ENCODE results near the gene CD19. TPM values are rescaled to one million over a fixed set of nuclear protein-coding genes. Genes with fewer than 3 reads are reported as not detected.
"Not testable (repeated sequence)": the region's sequence is repeated elsewhere in the genome, so short reads cannot be mapped to it uniquely, and the experiment has no call there.

Gene CD19
- total RNA-seq, 4 donors from 2014 or later, result 1.5 TPM; not detected in 3

DNA sequence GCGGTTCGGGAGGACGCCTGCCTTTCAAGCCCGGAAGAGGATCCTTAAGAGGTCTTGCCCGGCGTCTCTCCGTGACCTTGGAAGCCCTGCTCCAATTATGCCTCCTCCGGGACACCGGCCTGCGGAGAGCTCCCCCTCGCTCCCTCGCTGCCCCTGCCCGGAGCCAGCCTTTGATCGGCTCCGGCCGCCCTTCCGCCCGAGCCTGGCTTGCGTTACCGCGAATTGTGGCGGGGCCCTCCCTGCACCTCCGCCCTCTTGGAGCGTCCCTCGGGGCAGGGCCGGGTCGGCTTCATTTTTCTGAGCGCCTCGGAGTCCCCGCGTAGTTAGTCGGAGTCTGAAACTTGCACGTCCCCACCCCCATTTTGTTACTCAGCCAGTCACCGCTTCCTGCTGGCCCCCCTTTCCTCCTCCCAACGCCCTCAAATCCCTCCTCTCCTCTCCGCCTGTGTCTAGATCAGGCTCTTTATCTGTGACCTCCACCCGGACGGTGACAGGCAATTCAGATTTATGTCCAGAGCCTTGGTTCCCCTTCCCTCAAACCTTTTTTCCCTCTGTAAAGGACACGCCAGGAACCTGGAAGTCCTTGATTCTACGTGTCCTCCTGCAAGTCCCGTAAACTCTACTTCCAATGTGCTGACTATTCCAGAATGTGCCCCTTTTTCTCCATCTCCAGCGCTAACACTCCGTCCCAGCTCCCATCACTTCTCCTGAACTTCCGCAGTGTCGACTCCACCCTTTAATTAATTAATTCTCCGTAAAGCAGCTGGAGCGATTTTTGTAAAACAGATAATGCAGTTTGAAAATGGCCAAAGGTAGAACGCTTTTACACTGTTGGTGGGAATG lies 6.2 kb upstream of the CD19 start:
- H3K36me3 ChIP-seq, result no peaks in the 10 kb centered on the region
- peak overlapping the region; percentile 83 to 92 for H3K4me3 ChIP-seq
- peaks cover 0 to 7% of the 10 kb centered on the region in 2 donors for H3K4me1 ChIP-seq
- DNase-seq, result peak; percentile 73 to 77
- peak overlapping the region; percentile 89 to 91 for H3K27ac ChIP-seq
- H3K27me3 ChIP-seq, result no peaks in the 10 kb centered on the region
- no peaks in the 10 kb centered on the region for H3K9me3 ChIP-seq
- TF ChIP-seq, protein P1, sequence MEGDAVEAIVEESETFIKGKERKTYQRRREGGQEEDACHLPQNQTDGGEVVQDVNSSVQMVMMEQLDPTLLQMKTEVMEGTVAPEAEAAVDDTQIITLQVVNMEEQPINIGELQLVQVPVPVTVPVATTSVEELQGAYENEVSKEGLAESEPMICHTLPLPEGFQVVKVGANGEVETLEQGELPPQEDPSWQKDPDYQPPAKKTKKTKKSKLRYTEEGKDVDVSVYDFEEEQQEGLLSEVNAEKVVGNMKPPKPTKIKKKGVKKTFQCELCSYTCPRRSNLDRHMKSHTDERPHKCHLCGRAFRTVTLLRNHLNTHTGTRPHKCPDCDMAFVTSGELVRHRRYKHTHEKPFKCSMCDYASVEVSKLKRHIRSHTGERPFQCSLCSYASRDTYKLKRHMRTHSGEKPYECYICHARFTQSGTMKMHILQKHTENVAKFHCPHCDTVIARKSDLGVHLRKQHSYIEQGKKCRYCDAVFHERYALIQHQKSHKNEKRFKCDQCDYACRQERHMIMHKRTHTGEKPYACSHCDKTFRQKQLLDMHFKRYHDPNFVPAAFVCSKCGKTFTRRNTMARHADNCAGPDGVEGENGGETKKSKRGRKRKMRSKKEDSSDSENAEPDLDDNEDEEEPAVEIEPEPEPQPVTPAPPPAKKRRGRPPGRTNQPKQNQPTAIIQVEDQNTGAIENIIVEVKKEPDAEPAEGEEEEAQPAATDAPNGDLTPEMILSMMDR (IDR thresholded peaks at IDR 0.05), result no peak
- TF ChIP-seq POLR2A (IDR thresholded peaks at IDR 0.05), result peak in 1 of 2 donors; percentile 30
- intact Hi-C loops (cut with DNase I; ENCODE audit: low total_unique reads), result loop anchor here (10.0 kb wide), 1 partner anchor 51 kb away; the partner anchor contains the start of gene ATP2A1

DNA sequence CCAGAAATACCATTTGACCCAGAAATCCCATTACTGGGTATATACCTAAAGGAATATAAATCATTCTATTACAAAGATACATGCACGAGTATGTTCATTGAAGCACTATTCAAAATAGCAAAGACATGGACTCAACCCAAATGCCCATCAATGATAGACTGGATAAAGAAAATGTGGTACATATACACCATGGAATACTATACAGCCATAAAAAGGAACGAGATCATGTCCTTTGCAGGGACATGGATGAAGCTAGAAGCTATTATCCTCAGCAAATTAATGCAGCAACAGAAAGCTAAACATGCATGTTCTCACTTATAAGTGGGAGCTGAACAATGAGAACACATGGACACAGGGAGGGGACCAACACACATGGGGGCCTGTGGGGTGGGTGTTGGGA lies 5.5 kb upstream of the CD19 start:
- H3K36me3 ChIP-seq, DNase-seq, H3K27me3 ChIP-seq, H3K4me3 ChIP-seq, H3K4me1 ChIP-seq, H3K9me3 ChIP-seq: not testable (repeated sequence)
- peak overlapping the region in 1 of 2 donors; percentile 89 for H3K27ac ChIP-seq
- intact Hi-C loops (cut with DNase I; ENCODE audit: low total_unique reads), result loop anchor here (10.0 kb wide), 1 partner anchor 51 kb away; the partner anchor contains the start of gene ATP2A1

DNA sequence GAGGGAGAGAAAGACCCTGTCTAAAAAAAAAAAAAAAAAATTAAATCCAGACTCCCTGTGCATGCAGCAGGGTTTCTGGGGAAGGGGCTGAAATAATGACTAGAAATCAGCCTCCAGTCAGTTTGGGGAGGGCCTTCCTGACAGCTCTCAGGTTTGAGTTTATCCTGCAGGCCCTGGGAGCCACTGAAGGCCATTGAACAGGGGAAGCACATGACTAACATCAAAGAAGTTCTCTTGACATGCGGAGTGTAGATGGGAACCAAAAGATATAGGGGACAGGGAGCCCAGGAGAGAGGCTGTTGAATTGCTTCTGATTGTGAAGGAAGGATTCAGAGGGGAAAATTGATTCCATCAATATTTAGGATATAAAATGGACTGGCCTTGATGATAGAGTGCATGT lies 4.0 kb upstream of the CD19 start:
- no peak overlapping the region for H3K4me3 ChIP-seq
- intact Hi-C loops (cut with DNase I; ENCODE audit: low total_unique reads), result loop anchor here (10.0 kb wide), 1 partner anchor 53 kb away; the partner anchor contains the start of gene ATP2A1
- DNase-seq, result no peak
- no peak for TF ChIP-seq POLR2A (IDR thresholded peaks at IDR 0.05)
- TF ChIP-seq, protein P1 (IDR thresholded peaks at IDR 0.05), result no peak
- H3K27ac ChIP-seq, result no peak overlapping the region
- no peaks in the 10 kb centered on the region for H3K27me3 ChIP-seq
- H3K36me3 ChIP-seq, result no peaks in the 10 kb centered on the region
- no peaks in the 10 kb centered on the region for H3K9me3 ChIP-seq
- peaks cover 0 to 7% of the 10 kb centered on the region in 2 donors for H3K4me1 ChIP-seq

DNA sequence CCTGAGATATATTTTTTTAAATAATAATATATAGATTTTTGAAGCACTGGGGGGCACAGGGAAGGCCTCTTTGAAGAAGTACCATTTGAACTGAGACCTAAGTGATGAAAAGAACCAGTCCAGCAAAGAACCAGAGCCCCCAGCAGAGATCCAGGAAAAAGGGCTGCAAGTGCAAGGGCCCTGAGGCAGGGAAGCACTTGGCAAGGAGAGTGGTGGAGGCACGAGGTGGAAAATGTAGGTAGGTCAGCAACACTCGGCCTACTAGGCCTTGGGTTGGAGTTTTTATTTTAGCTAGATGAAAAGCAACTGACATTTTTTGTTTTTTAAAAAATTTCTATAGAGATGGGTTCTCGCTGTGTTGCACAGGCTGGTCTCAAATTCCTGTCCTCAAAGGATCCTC lies 1.6 kb upstream of the CD19 start:
- H3K27ac ChIP-seq, result no peak overlapping the region
- no peak for DNase-seq
- H3K27me3 ChIP-seq, result no peaks in the 10 kb centered on the region
- no peak for TF ChIP-seq POLR2A (IDR thresholded peaks at IDR 0.05)
- TF ChIP-seq, protein P1 (IDR thresholded peaks at IDR 0.05), result no peak
- H3K4me1 ChIP-seq, result no peaks in the 10 kb centered on the region
- no peaks in the 10 kb centered on the region for H3K36me3 ChIP-seq
- H3K4me3 ChIP-seq, result no peak overlapping the region
- H3K9me3 ChIP-seq, result no peaks in the 10 kb centered on the region
- intact Hi-C loops (cut with DNase I; ENCODE audit: low total_unique reads), result no loop called here

DNA sequence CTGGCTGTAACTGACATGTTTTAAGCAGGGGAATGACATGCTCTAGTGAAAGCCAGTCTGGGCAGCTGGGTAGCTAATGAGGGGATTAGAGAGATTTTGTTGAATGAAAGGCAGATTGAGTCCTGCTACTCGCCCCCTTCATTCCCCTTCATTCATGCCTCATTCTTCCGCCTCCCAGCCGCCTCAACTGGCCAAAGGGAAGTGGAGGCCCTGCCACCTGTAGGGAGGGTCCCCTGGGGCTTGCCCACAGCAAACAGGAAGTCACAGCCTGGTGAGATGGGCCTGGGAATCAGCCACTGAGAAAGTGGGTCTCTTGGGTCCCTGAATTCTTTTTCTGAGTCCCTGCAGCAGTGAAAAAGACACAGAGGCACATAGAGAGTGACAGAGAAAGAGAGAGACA lies 1.1 kb upstream of the CD19 start:
- intact Hi-C loops (cut with DNase I; ENCODE audit: low total_unique reads), result no loop called here
- TF ChIP-seq POLR2A (IDR thresholded peaks at IDR 0.05), result no peak
- TF ChIP-seq, protein P1 (IDR thresholded peaks at IDR 0.05), result no peak
- no peak overlapping the region for H3K27ac ChIP-seq

More for the DNA sequence above, 1.1 kb upstream of the CD19 start:
- H3K36me3 ChIP-seq, result no peaks in the 10 kb centered on the region
- H3K27me3 ChIP-seq, result no peaks in the 10 kb centered on the region
- H3K9me3 ChIP-seq, result no peaks in the 10 kb centered on the region
- no peak overlapping the region for H3K4me3 ChIP-seq
- H3K4me1 ChIP-seq, result no peaks in the 10 kb centered on the region
- no peak for DNase-seq
